Muscle layer of duodenum (tissue), 2 donors: ENCODE results near the gene ID3.
A peak's percentile ranks its signal among the peaks of the same experiment; 100 is the strongest.
"Not testable (repeated sequence)": the region's sequence is repeated elsewhere in the genome, so short reads cannot be mapped to it uniquely, and the experiment has no call there.

ENCODE experiments used
- H3K27ac ChIP-seq: one replicate; pipeline ENCODE4 v1.7.0; 2013; ENCODE audit warnings: mild to moderate bottlenecking, low read length
- H3K27me3 ChIP-seq: one replicate; pipeline ENCODE4 v1.7.0; 2013; ENCODE audit warnings: low read depth, mild to moderate bottlenecking, control low read depth, low read length
- H3K36me3 ChIP-seq, 2 donors: one replicate each; pipeline ENCODE4 v1.7.0; 2013; ENCODE audit warnings: low read length in 2 of 2, control low read depth in 1 of 2, mild to moderate bottlenecking in 1 of 2; ENCODE audit not compliant: insufficient read depth in 2 of 2, control insufficient read depth in 1 of 2
- H3K4me1 ChIP-seq, 2 donors: one replicate each; pipeline ENCODE4 v1.7.0; 2013; ENCODE audit warnings: low read length in 2 of 2, mild to moderate bottlenecking in 2 of 2, control low read depth in 1 of 2, moderate library complexity in 1 of 2; ENCODE audit not compliant: insufficient read depth in 2 of 2, control insufficient read depth in 1 of 2
- H3K4me3 ChIP-seq, 2 donors: one replicate each; pipeline ENCODE4 v1.7.0; 2013; ENCODE audit warnings: low read length in 2 of 2, low read depth in 1 of 2, mild to moderate bottlenecking in 1 of 2
- H3K9me3 ChIP-seq, 2 donors: one replicate each; pipeline ENCODE4 v1.7.0; 2013; ENCODE audit warnings: low read length in 2 of 2, control low read depth in 1 of 2, mild to moderate bottlenecking in 1 of 2; ENCODE audit not compliant: control insufficient read depth in 1 of 2
- donor health status: healthy.

The ID3 gene

GRCh38 chr1:23583727-23584126 lies 24.4 kb upstream of the ID3 start:
- H3K27ac ChIP-seq, H3K27me3 ChIP-seq, H3K9me3 ChIP-seq, H3K4me1 ChIP-seq, H3K4me3 ChIP-seq, H3K36me3 ChIP-seq: not testable (repeated sequence)

GRCh38 chr1:23582820-23583219 lies 23.5 kb upstream of the ID3 start:
- Histone ChIP-seq H3K27ac (no peak overlapping the region), H3K36me3 (no peaks in the 10 kb centered on the region), H3K9me3 (no peaks in the 10 kb centered on the region)

GRCh38 chr1:23581219-23581618 lies 21.9 kb upstream of the ID3 start:
- Histone ChIP-seq H3K27me3 (no peaks in the 10 kb centered on the region), H3K36me3 (no peaks in the 10 kb centered on the region), H3K4me1 (peaks cover 16 to 24% of the 10 kb centered on the region in 2 donors), H3K4me3 (no peak overlapping the region), H3K9me3 (no peaks in the 10 kb centered on the region), H3K27ac (no peak overlapping the region)

More at GRCh38 chr1:23582820-23583219, 23.5 kb upstream of the ID3 start:
- Histone ChIP-seq H3K4me1 (peaks cover 2 to 9% of the 10 kb centered on the region in 2 donors), H3K27me3 (no peaks in the 10 kb centered on the region), H3K4me3 (no peak overlapping the region)

- Histone ChIP-seq H3K4me1 (peaks cover 16 to 33% of the 10 kb centered on the region in 2 donors), H3K27ac (no peak overlapping the region), H3K9me3 (no peaks in the 10 kb centered on the region), H3K27me3 (no peaks in the 10 kb centered on the region), H3K36me3 (no peaks in the 10 kb centered on the region), H3K4me3 (no peak overlapping the region)
Observed at GRCh38 chr1:23578997-23579363, 19.7 kb upstream of the ID3 start.

GRCh38 chr1:23578311-23578996 lies 19.2 kb upstream of the ID3 start:
- peaks cover 16 to 33% of the 10 kb centered on the region in 2 donors for H3K4me1 ChIP-seq
- peak overlapping the region; percentile 79 for H3K27ac ChIP-seq
- no peaks in the 10 kb centered on the region for H3K9me3 ChIP-seq
- no peak overlapping the region for H3K4me3 ChIP-seq
- H3K27me3 ChIP-seq, result no peaks in the 10 kb centered on the region
- no peaks in the 10 kb centered on the region for H3K36me3 ChIP-seq

GRCh38 chr1:23577056-23578004 lies 18.0 kb upstream of the ID3 start:
- no peaks in the 10 kb centered on the region for H3K27me3 ChIP-seq
- peak overlapping the region; percentile 79 for H3K27ac ChIP-seq
- H3K36me3 ChIP-seq, result no peaks in the 10 kb centered on the region
- peaks cover 16 to 33% of the 10 kb centered on the region in 2 donors for H3K4me1 ChIP-seq
- no peaks in the 10 kb centered on the region for H3K9me3 ChIP-seq
- H3K4me3 ChIP-seq, result peak overlapping the region; percentile 20 to 33

GRCh38 chr1:23576338-23577055 lies 17.2 kb upstream of the ID3 start:
- Histone ChIP-seq H3K36me3 (no peaks in the 10 kb centered on the region), H3K27ac (peak overlapping the region; percentile 79), H3K4me1 (peaks cover 16 to 33% of the 10 kb centered on the region in 2 donors), H3K9me3 (no peaks in the 10 kb centered on the region), H3K27me3 (no peaks in the 10 kb centered on the region), H3K4me3 (peak overlapping the region in 1 of 2 donors; percentile 4)

- Histone ChIP-seq H3K4me3 (no peak overlapping the region), H3K27ac (no peak overlapping the region), H3K9me3 (no peaks in the 10 kb centered on the region), H3K27me3 (no peaks in the 10 kb centered on the region), H3K4me1 (peaks cover 16 to 33% of the 10 kb centered on the region in 2 donors), H3K36me3 (no peaks in the 10 kb centered on the region)
Observed at GRCh38 chr1:23575226-23575810, 16.0 kb upstream of the ID3 start.

GRCh38 chr1:23574265-23574754 lies 15.0 kb upstream of the ID3 start:
- H3K36me3 ChIP-seq, result no peaks in the 10 kb centered on the region
- peaks cover 16 to 33% of the 10 kb centered on the region in 2 donors for H3K4me1 ChIP-seq

GRCh38 chr1:23573574-23574182 lies 14.4 kb upstream of the ID3 start:
- Histone ChIP-seq H3K9me3 (no peaks in the 10 kb centered on the region), H3K27me3 (no peaks in the 10 kb centered on the region), H3K36me3 (no peaks in the 10 kb centered on the region), H3K4me1 (peaks cover 16 to 32% of the 10 kb centered on the region in 2 donors), H3K4me3 (no peak overlapping the region), H3K27ac (no peak overlapping the region)

More at GRCh38 chr1:23574265-23574754, 15.0 kb upstream of the ID3 start:
- no peak overlapping the region for H3K4me3 ChIP-seq
- H3K27me3 ChIP-seq, result no peaks in the 10 kb centered on the region
- H3K9me3 ChIP-seq, result no peaks in the 10 kb centered on the region
- H3K27ac ChIP-seq, result no peak overlapping the region
